HFFc6 (cell line): ENCODE results near the gene INPP5E. TPM values are rescaled to one million over a fixed set of nuclear protein-coding genes. Genes with fewer than 3 reads are reported as not detected.

ENCODE experiments used
- DNase-seq: peaks from one replicate; pipeline ENCODE4 v3.0.0-alpha.2; 2018
- H3K27ac Mint-ChIP-seq: 2 replicates; pipeline ENCODE4 v1.8.0; 2020; ENCODE audit warnings: mild to moderate bottlenecking, mixed read lengths
- H3K27me3 Mint-ChIP-seq: 2 replicates; pipeline ENCODE4 v1.8.0; 2021; ENCODE audit warnings: mild to moderate bottlenecking, moderate library complexity, mixed read lengths; ENCODE audit not compliant: insufficient read depth
- H3K36me3 Mint-ChIP-seq: 2 replicates; pipeline ENCODE4 v1.8.0; 2021; ENCODE audit warnings: low read depth, mixed read lengths
- H3K4me1 Mint-ChIP-seq: 2 replicates; pipeline ENCODE4 v1.8.0; 2020; ENCODE audit warnings: low read depth, mixed read lengths
- H3K4me3 Mint-ChIP-seq: 2 replicates; pipeline ENCODE4 v1.8.0; 2020; ENCODE audit warnings: mild to moderate bottlenecking, moderate library complexity, mixed read lengths
- H3K9me3 Mint-ChIP-seq: 2 replicates; pipeline ENCODE4 v1.8.0; 2020; ENCODE audit warnings: mild to moderate bottlenecking, mixed read lengths
- total RNA-seq, 6 experiments: library from RNA; stranded (reverse); fragmentation: NEBNext Ultra II Directional; extraction: Animal tissue kit (Norgen Biotek cat#: 25700); gene quantifications; 2 replicates in 1 of 6; 3 replicates in 5 of 6; pipeline ENCODE4 v1.2.3, GENCODE V29; 2021
- TF ChIP-seq, protein P1 (sequence below): fragments of 200-600 bp; sonication (generic); IDR thresholded peaks from 2 replicates; pipeline ENCODE4 v1.5.0; 2021; ENCODE audit warnings: antibody characterized with exemption, mild to moderate bottlenecking

INPP5E gene
- total RNA-seq, 6 experiments from 2014 or later = 11.5 to 14.0 (median 12.3) TPM

DNA sequence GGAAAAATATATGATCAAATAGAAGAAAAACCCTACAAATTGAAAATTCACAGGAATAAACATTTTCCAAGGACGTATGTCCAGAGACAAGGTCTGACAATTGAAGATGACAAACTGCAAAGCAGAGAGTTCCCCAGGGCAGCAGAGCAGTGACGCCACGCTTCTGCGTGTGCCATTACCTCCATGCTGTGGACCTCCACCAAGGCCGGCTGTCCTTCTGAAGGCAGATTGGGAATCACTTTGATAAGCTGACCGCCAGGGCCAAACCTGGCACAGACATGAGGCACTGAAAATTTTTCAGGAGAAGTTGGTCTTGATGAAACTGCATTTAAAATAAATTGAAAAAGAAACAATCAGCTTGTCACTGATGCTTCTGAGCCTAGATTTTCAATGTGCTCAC, 24.6 kb upstream of the INPP5E start:
- Mint-ChIP-seq H3K27me3 (peaks cover 2% of the 10 kb centered on the region), H3K9me3 (no peaks in the 10 kb centered on the region), H3K27ac (no peak overlapping the region), H3K36me3 (peaks cover 29% of the 10 kb centered on the region), H3K4me3 (no peak overlapping the region), H3K4me1 (no peaks in the 10 kb centered on the region)
- TF ChIP-seq, protein P1, sequence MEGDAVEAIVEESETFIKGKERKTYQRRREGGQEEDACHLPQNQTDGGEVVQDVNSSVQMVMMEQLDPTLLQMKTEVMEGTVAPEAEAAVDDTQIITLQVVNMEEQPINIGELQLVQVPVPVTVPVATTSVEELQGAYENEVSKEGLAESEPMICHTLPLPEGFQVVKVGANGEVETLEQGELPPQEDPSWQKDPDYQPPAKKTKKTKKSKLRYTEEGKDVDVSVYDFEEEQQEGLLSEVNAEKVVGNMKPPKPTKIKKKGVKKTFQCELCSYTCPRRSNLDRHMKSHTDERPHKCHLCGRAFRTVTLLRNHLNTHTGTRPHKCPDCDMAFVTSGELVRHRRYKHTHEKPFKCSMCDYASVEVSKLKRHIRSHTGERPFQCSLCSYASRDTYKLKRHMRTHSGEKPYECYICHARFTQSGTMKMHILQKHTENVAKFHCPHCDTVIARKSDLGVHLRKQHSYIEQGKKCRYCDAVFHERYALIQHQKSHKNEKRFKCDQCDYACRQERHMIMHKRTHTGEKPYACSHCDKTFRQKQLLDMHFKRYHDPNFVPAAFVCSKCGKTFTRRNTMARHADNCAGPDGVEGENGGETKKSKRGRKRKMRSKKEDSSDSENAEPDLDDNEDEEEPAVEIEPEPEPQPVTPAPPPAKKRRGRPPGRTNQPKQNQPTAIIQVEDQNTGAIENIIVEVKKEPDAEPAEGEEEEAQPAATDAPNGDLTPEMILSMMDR = no peak
- DNase-seq = no peak

DNA sequence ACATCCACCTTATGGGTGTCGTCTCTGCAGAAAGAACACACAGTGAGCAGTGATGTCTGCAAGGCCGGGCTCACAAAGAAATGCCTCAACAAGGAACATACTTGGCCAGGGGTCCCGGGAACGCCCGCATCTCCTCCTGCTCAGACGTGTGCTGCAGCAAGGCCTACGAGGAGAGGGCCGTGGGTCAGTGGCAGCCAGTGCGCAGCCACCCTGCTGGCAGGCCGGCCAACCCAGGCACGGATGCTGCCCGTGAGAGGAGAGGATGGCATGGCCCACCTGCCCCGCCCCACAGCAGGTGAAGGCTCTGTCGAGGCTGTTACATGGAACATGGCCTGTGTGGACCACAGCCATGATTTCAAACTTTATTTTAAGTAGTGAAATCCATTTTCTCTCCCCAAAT, 23.9 kb upstream of the INPP5E start:
- no peaks in the 10 kb centered on the region for H3K9me3 Mint-ChIP-seq
- TF ChIP-seq, protein P1 = no peak
- H3K27ac Mint-ChIP-seq = no peak overlapping the region
- H3K4me1 Mint-ChIP-seq = no peaks in the 10 kb centered on the region
- peaks cover 5% of the 10 kb centered on the region for H3K27me3 Mint-ChIP-seq
- peaks cover 33% of the 10 kb centered on the region for H3K36me3 Mint-ChIP-seq
- no peak overlapping the region for H3K4me3 Mint-ChIP-seq
- DNase-seq = no peak

DNA sequence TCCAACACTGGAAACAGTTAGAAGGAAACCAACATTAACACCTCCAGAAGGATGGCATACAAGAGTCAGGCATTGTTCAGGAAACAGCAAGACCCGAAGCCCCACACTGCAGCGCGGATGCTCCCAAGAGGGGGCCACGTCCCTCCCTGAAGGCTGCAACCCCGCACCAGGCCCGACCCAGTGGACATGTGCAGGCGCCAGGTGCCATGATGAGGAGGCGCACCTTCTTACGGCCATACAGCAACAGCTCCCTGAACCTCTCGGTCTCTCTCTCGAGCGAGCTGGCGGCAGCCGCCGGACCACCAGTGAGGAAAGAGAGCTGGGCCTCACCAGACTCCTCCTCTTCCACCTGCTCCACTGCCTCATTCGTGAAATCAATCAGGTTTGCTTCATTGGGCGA, 23.0 kb upstream of the INPP5E start:
- TF ChIP-seq, protein P1 = no peak
- Mint-ChIP-seq H3K27me3 (peaks cover 5% of the 10 kb centered on the region), H3K4me1 (no peaks in the 10 kb centered on the region), H3K36me3 (peaks cover 33% of the 10 kb centered on the region), H3K4me3 (no peak overlapping the region), H3K27ac (no peak overlapping the region), H3K9me3 (no peaks in the 10 kb centered on the region)
- DNase-seq = no peak

DNA sequence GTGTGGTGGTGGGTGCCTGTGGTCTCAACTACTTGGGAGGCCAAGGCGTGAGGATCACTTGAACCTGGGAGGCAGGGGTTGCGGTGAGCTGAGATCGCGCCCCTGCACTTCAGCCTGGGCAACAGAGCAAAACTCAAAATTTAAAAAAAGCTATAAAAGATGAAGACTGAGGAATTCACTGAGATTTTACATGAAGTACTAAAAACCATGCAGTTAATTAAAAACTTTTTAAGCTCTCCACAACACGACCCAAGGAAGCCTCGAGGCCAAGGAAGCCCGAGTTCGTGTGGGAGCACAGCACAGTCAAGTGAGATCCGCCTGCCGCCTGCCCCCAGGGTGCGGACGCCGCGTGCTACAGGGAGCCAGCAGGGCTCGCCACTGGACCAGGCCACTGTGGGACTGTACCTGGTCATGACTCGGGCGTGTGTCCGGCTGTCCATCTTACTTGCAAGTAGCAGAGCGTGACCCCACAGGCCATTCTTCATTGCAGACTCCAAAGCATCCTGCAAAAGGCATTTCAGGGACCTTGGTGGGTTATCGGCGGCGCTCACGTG, 21.2 kb upstream of the INPP5E start:
- peaks cover 5% of the 10 kb centered on the region for H3K27me3 Mint-ChIP-seq
- TF ChIP-seq, protein P1 = no peak
- no peaks in the 10 kb centered on the region for H3K4me1 Mint-ChIP-seq
- H3K36me3 Mint-ChIP-seq = peaks cover 28% of the 10 kb centered on the region
- no peak for DNase-seq
- no peaks in the 10 kb centered on the region for H3K9me3 Mint-ChIP-seq
- H3K27ac Mint-ChIP-seq = no peak overlapping the region
- no peak overlapping the region for H3K4me3 Mint-ChIP-seq

DNA sequence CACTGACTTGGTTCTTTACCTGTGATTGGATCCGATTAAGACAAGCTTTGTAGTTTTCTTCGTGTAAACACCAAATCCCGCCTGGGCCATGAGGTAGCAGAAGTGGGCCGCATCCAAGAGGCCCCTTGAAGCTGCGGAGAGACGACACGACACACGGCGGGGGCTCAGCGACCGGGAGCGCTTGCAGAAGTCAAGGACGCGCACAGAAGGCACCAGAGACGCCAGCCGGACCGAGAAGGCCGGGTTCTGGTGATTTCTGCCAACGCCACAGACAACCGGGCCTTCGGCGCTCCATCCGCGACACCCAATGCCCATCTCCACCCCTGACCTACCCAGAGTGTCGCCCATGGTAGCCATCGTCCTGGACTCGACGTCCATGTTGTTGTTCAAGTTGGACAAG, 19.8 kb upstream of the INPP5E start:
- Mint-ChIP-seq H3K27ac (no peak overlapping the region), H3K9me3 (no peaks in the 10 kb centered on the region), H3K4me3 (no peak overlapping the region), H3K4me1 (no peaks in the 10 kb centered on the region), H3K27me3 (peaks cover 5% of the 10 kb centered on the region; the same call in 1 of the 2 replicates), H3K36me3 (peaks cover 22% of the 10 kb centered on the region; the same call in 1 of the 2 replicates)
- TF ChIP-seq, protein P1 = no peak
- DNase-seq = no peak
